ENCODE results near the gene DNAJC9. TPM values are rescaled to one million over a fixed set of nuclear protein-coding genes. Genes with fewer than 3 reads are reported as not detected.

DNAJC9 gene
- total RNA-seq, 1 donor from 2014 or later: 17.7 TPM

DNA sequence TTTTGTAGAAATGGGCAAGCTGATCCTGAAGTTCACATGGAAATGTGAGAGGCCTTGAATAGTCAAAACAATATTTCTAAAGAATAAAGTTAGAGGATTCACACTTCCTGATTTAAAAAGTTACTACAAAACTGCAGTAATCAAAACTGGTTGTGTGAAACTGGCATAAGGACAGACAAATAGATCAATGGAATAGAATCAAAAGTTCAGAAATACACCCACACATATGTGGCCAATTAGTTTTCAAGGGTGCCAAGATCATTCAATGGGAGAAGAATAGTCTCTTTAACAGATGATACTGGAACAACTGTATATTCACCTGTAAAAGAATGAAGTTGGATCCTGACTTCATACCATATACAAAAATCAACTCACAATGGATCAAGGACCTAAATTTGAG, 27.7 kb downstream of the DNAJC9 start:
- Histone ChIP-seq H3K4me3 (ENCODE audit: low read length in 3 of 3) (no peak overlapping the region), H3K9me3 (ENCODE audit: control insufficient read depth in 3 of 3, low read length in 3 of 3) (no peaks in the 10 kb centered on the region), H3K4me1 (ENCODE audit: control insufficient read depth in 3 of 3, insufficient read depth in 3 of 3, low read length in 3 of 3) (no peaks in the 10 kb centered on the region), H3K36me3 (ENCODE audit: control insufficient read depth in 3 of 3, insufficient read depth in 3 of 3, low read length in 3 of 3) (peaks cover 10 to 19% (median 16%) of the 10 kb centered on the region in 3 donors), H3K27ac (ENCODE audit: low read depth, low read length) (no peak overlapping the region), H3K9ac (ENCODE audit: low read depth in 1 of 3, low read length in 3 of 3) (no peak overlapping the region), H3K27me3 (ENCODE audit: control insufficient read depth in 3 of 3, insufficient read depth in 3 of 3, low read length in 3 of 3) (no peaks in the 10 kb centered on the region)

DNA sequence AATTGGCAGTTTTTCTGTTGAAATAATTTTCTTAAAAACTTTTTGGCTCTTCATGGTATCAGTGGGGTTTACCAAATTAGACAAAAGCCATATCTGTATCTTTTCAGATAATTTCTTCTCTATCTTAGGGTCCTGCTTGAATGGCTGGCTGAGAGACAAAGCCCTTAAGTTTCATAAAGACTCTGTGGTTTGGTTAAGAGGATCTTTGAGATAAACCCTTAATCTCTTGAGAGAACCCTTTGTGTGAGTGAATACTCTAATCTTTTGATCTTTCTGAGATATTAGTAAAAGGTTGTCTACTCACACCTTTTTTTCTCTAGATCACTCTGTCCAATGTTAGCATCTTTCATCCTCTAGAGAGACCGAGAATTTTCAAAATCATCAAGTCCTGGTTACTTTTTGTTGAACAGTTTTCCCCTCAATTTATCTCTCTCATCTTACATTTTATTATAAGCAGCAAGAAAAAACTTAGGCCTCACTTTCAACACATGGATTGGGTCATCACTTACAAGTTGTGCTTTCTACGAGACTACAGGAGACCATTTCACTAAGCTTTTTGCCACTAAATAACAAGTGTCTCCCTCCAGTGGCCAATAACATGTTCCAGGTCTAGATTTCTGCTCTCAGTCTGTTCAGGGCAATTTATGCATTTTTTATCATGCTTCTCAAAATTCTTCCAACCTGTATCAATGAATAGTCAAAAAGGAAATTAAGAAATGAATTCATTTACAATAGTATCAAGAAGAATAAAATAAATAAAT, 28.4 kb downstream of the DNAJC9 start:
- H3K27ac ChIP-seq (ENCODE audit: low read depth, low read length): no peak overlapping the region
- no peak overlapping the region for H3K4me3 ChIP-seq (ENCODE audit: low read length in 3 of 3)
- no peak overlapping the region for H3K9ac ChIP-seq (ENCODE audit: low read depth in 1 of 3, low read length in 3 of 3)
- H3K4me1 ChIP-seq (ENCODE audit: control insufficient read depth in 3 of 3, insufficient read depth in 3 of 3, low read length in 3 of 3): no peaks in the 10 kb centered on the region
- no peaks in the 10 kb centered on the region for H3K9me3 ChIP-seq (ENCODE audit: control insufficient read depth in 3 of 3, low read length in 3 of 3)
- no peaks in the 10 kb centered on the region for H3K27me3 ChIP-seq (ENCODE audit: control insufficient read depth in 3 of 3, insufficient read depth in 3 of 3, low read length in 3 of 3)
- peaks cover 10 to 19% (median 16%) of the 10 kb centered on the region in 3 donors for H3K36me3 ChIP-seq (ENCODE audit: control insufficient read depth in 3 of 3, insufficient read depth in 3 of 3, low read length in 3 of 3)

DNA sequence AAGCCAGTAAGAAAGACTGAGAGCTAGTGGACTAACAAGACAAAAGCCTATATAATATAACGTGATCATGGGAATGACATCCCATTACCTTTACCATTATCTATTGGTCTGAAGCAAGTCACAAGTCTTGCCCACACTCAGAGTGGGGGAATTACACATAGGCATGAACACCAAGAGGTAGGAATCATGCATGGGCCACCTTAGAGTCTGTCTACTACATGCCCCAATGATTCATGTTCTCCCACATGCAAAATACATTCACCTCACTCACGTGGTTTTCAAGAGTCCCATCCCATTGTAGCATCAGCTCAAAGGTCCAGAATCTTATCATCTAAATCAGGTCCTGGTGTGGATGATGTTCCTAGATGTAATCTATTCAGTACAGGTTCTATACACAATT, 29.4 kb downstream of the DNAJC9 start:
- no peaks in the 10 kb centered on the region for H3K4me1 ChIP-seq (ENCODE audit: control insufficient read depth in 3 of 3, insufficient read depth in 3 of 3, low read length in 3 of 3)
- H3K27me3 ChIP-seq (ENCODE audit: control insufficient read depth in 3 of 3, insufficient read depth in 3 of 3, low read length in 3 of 3): no peaks in the 10 kb centered on the region
- peaks cover 10 to 19% (median 16%) of the 10 kb centered on the region in 3 donors for H3K36me3 ChIP-seq (ENCODE audit: control insufficient read depth in 3 of 3, insufficient read depth in 3 of 3, low read length in 3 of 3)
- no peaks in the 10 kb centered on the region for H3K9me3 ChIP-seq (ENCODE audit: control insufficient read depth in 3 of 3, low read length in 3 of 3)
- H3K27ac ChIP-seq (ENCODE audit: low read depth, low read length): no peak overlapping the region
- no peak overlapping the region for H3K9ac ChIP-seq (ENCODE audit: low read depth in 1 of 3, low read length in 3 of 3)
- no peak overlapping the region for H3K4me3 ChIP-seq (ENCODE audit: low read length in 3 of 3)

DNA sequence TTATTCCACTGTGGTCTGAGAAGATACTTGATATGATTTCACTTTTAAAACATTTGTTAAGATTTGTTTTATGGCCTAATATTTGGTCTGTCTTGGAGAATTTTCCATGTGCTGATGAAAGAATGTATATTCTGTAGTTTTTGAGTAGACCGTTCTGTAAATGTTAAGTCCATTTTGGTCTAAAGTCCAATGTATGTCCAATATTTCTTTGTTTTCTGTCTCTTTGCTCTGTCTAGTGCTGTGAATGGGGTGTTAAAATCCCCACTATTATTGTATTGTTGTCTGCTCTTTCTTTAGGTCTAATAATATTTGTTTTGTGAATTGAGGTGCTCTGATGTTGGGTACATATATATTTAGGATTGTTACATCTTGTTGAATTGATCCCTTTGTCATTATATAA, 31.3 kb downstream of the DNAJC9 start:
- Histone ChIP-seq H3K9ac (ENCODE audit: low read depth in 1 of 3, low read length in 3 of 3) (no peak overlapping the region), H3K9me3 (ENCODE audit: control insufficient read depth in 3 of 3, low read length in 3 of 3) (no peaks in the 10 kb centered on the region), H3K27ac (ENCODE audit: low read depth, low read length) (no peak overlapping the region), H3K4me3 (ENCODE audit: low read length in 3 of 3) (no peak overlapping the region), H3K27me3 (ENCODE audit: control insufficient read depth in 3 of 3, insufficient read depth in 3 of 3, low read length in 3 of 3) (no peaks in the 10 kb centered on the region), H3K4me1 (ENCODE audit: control insufficient read depth in 3 of 3, insufficient read depth in 3 of 3, low read length in 3 of 3) (no peaks in the 10 kb centered on the region), H3K36me3 (ENCODE audit: control insufficient read depth in 3 of 3, insufficient read depth in 3 of 3, low read length in 3 of 3) (peaks cover 10 to 19% (median 16%) of the 10 kb centered on the region in 3 donors)

DNA sequence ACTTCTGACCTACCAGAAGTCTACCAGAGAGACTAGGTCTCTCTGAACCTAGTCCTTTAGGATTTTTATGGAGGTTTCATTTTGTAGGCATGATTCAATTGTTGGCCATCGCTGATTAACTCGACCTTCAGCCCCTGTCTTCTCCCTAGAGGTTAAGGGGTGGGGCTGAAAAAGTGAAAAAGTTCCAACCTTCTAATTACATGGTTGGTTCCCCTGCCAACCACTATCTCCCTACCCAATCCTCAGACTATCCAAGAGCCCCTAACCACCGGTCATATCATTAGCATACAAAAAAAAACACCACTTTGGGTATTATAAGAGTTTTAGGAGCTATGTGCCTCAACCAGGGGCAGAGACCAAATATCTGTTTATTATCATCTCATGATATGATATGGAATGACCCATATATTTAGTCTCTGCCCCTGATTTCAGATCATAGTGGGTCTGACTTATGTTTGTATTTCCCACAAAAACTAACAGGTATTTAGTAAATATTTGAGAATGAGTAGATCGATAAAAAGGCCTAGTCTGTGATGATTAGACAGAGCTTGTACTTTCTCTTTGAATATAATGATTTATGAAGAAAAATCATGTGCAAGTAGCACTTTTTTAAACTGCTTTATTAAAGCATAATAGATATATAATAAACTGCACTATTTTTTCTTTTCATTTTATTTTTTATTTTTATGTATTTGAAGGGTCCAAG, 35.8 kb downstream of the DNAJC9 start:
- Histone ChIP-seq H3K9me3 (ENCODE audit: control insufficient read depth in 3 of 3, low read length in 3 of 3) (no peaks in the 10 kb centered on the region), H3K36me3 (ENCODE audit: control insufficient read depth in 3 of 3, insufficient read depth in 3 of 3, low read length in 3 of 3) (peaks cover 2 to 3% (median 2%) of the 10 kb centered on the region in 3 donors), H3K27me3 (ENCODE audit: control insufficient read depth in 3 of 3, insufficient read depth in 3 of 3, low read length in 3 of 3) (no peaks in the 10 kb centered on the region), H3K4me1 (ENCODE audit: control insufficient read depth in 3 of 3, insufficient read depth in 3 of 3, low read length in 3 of 3) (no peaks in the 10 kb centered on the region), H3K27ac (ENCODE audit: low read depth, low read length) (no peak overlapping the region), H3K9ac (ENCODE audit: low read depth in 1 of 3, low read length in 3 of 3) (no peak overlapping the region), H3K4me3 (ENCODE audit: low read length in 3 of 3) (no peak overlapping the region)

DNA sequence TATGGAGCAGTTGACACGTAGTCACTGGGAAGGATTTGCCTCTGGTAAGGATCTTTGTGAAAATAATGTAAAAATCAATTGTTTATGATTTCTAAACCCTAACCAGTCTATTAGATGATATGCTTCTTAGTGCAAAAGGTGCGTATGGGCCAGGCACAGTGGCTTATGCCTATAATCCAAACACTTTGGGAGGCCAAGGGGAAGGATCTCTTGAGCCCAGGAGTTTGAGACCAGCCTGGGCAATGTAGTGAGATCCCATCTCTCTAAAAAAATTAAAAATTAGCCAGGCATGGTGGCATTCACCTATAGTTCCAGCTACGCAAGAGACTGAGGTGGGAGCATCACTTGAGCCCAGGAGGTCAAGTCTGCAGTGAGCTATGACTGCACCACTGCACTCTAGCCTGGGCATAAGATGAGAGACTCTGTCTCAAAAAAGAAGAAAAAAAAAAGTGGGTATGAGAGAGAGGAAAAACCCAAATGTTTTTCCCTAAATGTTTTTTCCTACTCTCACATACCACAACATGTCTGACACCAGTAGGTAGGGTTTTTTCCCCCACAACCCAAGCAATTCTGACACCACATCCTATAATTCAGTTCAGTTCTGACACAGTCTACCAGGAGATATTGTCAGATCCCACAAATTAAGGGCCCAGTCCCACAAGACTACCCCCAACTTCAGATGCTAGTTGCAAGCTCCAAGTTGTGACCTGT, 36.5 kb downstream of the DNAJC9 start:
- peaks cover 0 to 3% (median 2%) of the 10 kb centered on the region in 3 donors for H3K36me3 ChIP-seq (ENCODE audit: control insufficient read depth in 3 of 3, insufficient read depth in 3 of 3, low read length in 3 of 3)
- H3K9me3 ChIP-seq (ENCODE audit: control insufficient read depth in 3 of 3, low read length in 3 of 3): no peaks in the 10 kb centered on the region
- no peak overlapping the region for H3K4me3 ChIP-seq (ENCODE audit: low read length in 3 of 3)
- no peaks in the 10 kb centered on the region for H3K27me3 ChIP-seq (ENCODE audit: control insufficient read depth in 3 of 3, insufficient read depth in 3 of 3, low read length in 3 of 3)
- H3K4me1 ChIP-seq (ENCODE audit: control insufficient read depth in 3 of 3, insufficient read depth in 3 of 3, low read length in 3 of 3): no peaks in the 10 kb centered on the region
- H3K27ac ChIP-seq (ENCODE audit: low read depth, low read length): no peak overlapping the region
- H3K9ac ChIP-seq (ENCODE audit: low read depth in 1 of 3, low read length in 3 of 3): no peak overlapping the region

DNA sequence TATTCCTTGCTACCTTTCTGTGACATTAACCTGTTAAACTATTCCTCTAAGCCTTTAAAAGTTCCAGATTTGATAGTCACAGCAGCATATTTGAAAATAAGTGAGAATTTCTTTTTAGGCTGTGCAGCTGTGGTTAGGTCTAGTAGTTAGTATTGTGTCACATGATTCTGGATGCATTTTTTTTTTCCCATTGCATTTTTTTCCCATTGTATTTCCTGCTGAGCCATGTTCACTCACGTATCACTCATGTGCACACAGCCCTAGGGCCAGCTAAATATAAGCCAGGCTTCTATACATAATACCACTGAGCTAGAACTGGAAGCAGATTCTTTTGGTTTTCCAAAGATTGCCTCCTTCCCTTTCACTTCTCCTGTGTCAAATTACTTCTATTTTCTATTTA, 37.4 kb downstream of the DNAJC9 start:
- Histone ChIP-seq H3K27me3 (ENCODE audit: control insufficient read depth in 3 of 3, insufficient read depth in 3 of 3, low read length in 3 of 3) (no peaks in the 10 kb centered on the region), H3K9me3 (ENCODE audit: control insufficient read depth in 3 of 3, low read length in 3 of 3) (no peaks in the 10 kb centered on the region), H3K9ac (ENCODE audit: low read depth in 1 of 3, low read length in 3 of 3) (no peak overlapping the region), H3K4me3 (ENCODE audit: low read length in 3 of 3) (no peak overlapping the region), H3K36me3 (ENCODE audit: control insufficient read depth in 3 of 3, insufficient read depth in 3 of 3, low read length in 3 of 3) (peaks cover 0 to 3% (median 2%) of the 10 kb centered on the region in 3 donors), H3K27ac (ENCODE audit: low read depth, low read length) (no peak overlapping the region), H3K4me1 (ENCODE audit: control insufficient read depth in 3 of 3, insufficient read depth in 3 of 3, low read length in 3 of 3) (no peaks in the 10 kb centered on the region)

DNA sequence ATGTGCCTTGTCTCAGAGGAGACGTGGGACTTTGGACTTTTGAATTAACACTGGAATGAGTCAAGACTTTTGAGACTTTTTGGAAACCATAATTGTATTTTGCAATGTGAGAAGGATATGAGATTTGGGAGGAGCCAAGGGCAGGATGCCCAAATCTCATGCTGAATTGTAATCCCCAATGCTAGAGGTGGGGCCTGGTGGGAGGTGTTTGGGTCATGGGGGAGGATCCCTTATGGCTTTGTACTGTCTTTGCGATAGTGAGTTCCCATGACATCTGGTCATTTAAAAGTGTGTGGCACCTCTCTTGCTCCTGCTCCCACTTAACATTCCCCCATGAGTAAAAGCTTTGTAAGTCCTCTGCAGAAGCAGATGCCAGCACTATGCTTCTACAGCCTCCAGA, 39.2 kb downstream of the DNAJC9 start:
- Histone ChIP-seq H3K9me3 (ENCODE audit: control insufficient read depth in 3 of 3, low read length in 3 of 3) (no peaks in the 10 kb centered on the region), H3K9ac (ENCODE audit: low read depth in 1 of 3, low read length in 3 of 3) (no peak overlapping the region), H3K36me3 (ENCODE audit: control insufficient read depth in 3 of 3, insufficient read depth in 3 of 3, low read length in 3 of 3) (peaks cover 1 to 3% (median 2%) of the 10 kb centered on the region in 3 donors), H3K4me3 (ENCODE audit: low read length in 3 of 3) (no peak overlapping the region), H3K27ac (ENCODE audit: low read depth, low read length) (no peak overlapping the region), H3K27me3 (ENCODE audit: control insufficient read depth in 3 of 3, insufficient read depth in 3 of 3, low read length in 3 of 3) (no peaks in the 10 kb centered on the region), H3K4me1 (ENCODE audit: control insufficient read depth in 3 of 3, insufficient read depth in 3 of 3, low read length in 3 of 3) (no peaks in the 10 kb centered on the region)

DNA sequence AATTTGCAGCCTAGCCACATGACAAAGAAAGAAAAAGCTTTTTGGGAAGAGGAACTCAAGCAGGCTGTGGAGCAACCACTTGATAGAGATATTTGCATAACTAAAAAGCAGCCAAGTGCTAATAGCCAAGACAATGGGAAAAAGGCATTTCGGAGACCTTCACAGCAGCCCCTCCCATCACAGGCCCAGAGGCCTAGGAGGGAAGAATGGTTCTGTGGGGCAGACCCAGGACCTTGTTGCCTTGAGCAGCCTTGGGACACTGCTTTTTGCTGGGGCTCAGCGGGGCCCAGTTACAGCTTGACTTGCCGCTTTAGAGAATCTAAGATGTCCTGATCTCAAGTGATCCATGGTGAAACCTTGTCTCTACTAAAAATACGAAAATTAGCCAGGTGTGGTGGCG, 40.7 kb downstream of the DNAJC9 start:
- peaks cover 2 to 4% (median 3%) of the 10 kb centered on the region in 3 donors for H3K36me3 ChIP-seq (ENCODE audit: control insufficient read depth in 3 of 3, insufficient read depth in 3 of 3, low read length in 3 of 3)
- no peak overlapping the region for H3K4me3 ChIP-seq (ENCODE audit: low read length in 3 of 3)
- H3K9ac ChIP-seq (ENCODE audit: low read depth in 1 of 3, low read length in 3 of 3): no peak overlapping the region
- no peaks in the 10 kb centered on the region for H3K27me3 ChIP-seq (ENCODE audit: control insufficient read depth in 3 of 3, insufficient read depth in 3 of 3, low read length in 3 of 3)
- no peaks in the 10 kb centered on the region for H3K4me1 ChIP-seq (ENCODE audit: control insufficient read depth in 3 of 3, insufficient read depth in 3 of 3, low read length in 3 of 3)
- no peak overlapping the region for H3K27ac ChIP-seq (ENCODE audit: low read depth, low read length)
- no peaks in the 10 kb centered on the region for H3K9me3 ChIP-seq (ENCODE audit: control insufficient read depth in 3 of 3, low read length in 3 of 3)

DNA sequence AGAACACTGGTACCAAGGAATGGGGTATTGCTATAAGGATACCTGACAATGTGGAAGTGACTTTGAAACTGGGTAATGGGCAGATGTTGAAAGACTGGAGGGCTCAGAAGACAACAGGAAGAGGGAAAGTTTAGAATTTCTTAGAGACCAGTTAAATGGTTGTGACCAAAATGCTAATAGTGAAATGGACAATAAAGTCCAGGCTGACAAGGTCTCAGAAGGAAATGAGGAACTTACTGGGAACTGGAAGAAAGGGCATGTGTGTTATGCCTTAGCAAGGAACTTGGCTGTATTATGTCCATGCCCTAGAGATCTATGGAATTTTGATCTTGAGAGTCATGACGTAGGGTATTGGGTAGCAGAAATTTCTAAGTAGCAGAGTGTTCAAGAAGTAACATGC, 41.2 kb downstream of the DNAJC9 start:
- no peaks in the 10 kb centered on the region for H3K9me3 ChIP-seq (ENCODE audit: control insufficient read depth in 3 of 3, low read length in 3 of 3)
- no peaks in the 10 kb centered on the region for H3K27me3 ChIP-seq (ENCODE audit: control insufficient read depth in 3 of 3, insufficient read depth in 3 of 3, low read length in 3 of 3)
- H3K9ac ChIP-seq (ENCODE audit: low read depth in 1 of 3, low read length in 3 of 3): no peak overlapping the region
- H3K4me3 ChIP-seq (ENCODE audit: low read length in 3 of 3): no peak overlapping the region
- H3K27ac ChIP-seq (ENCODE audit: low read depth, low read length): no peak overlapping the region
- peaks cover 2 to 7% (median 6%) of the 10 kb centered on the region in 3 donors for H3K36me3 ChIP-seq (ENCODE audit: control insufficient read depth in 3 of 3, insufficient read depth in 3 of 3, low read length in 3 of 3)
- H3K4me1 ChIP-seq (ENCODE audit: control insufficient read depth in 3 of 3, insufficient read depth in 3 of 3, low read length in 3 of 3): no peaks in the 10 kb centered on the region
